Ovary (tissue), 9 donors: ENCODE measurements around the gene STAT5B. TPM values are rescaled to one million over a fixed set of nuclear protein-coding genes. Genes with fewer than 3 reads are reported as not detected.
A peak's percentile ranks its signal among the peaks of the same experiment; 100 is the strongest.

ENCODE experiments used
- DNase-seq, 5 donors: peaks; one replicate each; pipeline ENCODE4 v3.0.0-alpha.2; 2019 to 2020
- H3K27ac ChIP-seq, 2 donors: fragments of 200-600 bp; one replicate each; pipeline versions ENCODE4 v1.5.1 to v1.8.0; 2019 to 2022
- H3K27me3 ChIP-seq: fragments of 200-600 bp; one replicate; pipeline ENCODE4 v1.8.0; 2022
- H3K36me3 ChIP-seq: fragments of 200-600 bp; sonication (generic); one replicate; pipeline ENCODE4 v1.5.1; 2019
- H3K4me1 ChIP-seq: one replicate; pipeline ENCODE4 v1.8.1; 2013; ENCODE audit warnings: mild to moderate bottlenecking, moderate library complexity; ENCODE audit not compliant: insufficient read depth
- H3K4me3 ChIP-seq: fragments of 200-600 bp; sonication (generic); one replicate; pipeline ENCODE4 v1.5.1; 2017
- H3K9me3 ChIP-seq, 2 donors: fragments of 200-600 bp in 1 of 2; sonication (generic) in 1 of 2; one replicate each; pipeline versions ENCODE4 v1.5.1 to v1.8.1; 2013 to 2019; ENCODE audit warnings: mild to moderate bottlenecking in 1 of 2, moderate library complexity in 1 of 2
- CTCF ChIP-seq, 3 donors: fragments of 450-650 bp in 2 of 3; fragments of 200-600 bp in 1 of 3; IDR thresholded peaks; one replicate each; pipeline versions ENCODE4 v1.5.1 to v1.8.0; 2016 to 2022; ENCODE audit warnings: antibody characterized with exemption in 3 of 3, mild to moderate bottlenecking in 1 of 3
- EP300 ChIP-seq: sonication (generic); formaldehyde crosslinking; IDR thresholded peaks from one replicate; pipeline ENCODE4 v1.6.1; 2017; ENCODE audit warnings: antibody characterized with exemption
- POLR2A ChIP-seq: fragments of 450-650 bp; IDR thresholded peaks from one replicate; pipeline ENCODE4 v1.6.1; 2017; ENCODE audit warnings: antibody characterized with exemption, mild to moderate bottlenecking, moderate library complexity
- WGBS, 3 donors: extraction: QIAGEN DNeasy Blood & Tissue Kit in 1 of 3; methylation state at CpG; one replicate each; pipeline versions ENCODE4 v1.1.5 to v1.1.7; 2013 to 2017; 5-methylcytosine and 5-hydroxymethylcytosine counted together
- intact Hi-C, 4 donors: fragments of 100-400 bp; cut with DNase I; formaldehyde crosslinking; loops; one replicate each; pipeline versions ENCODE4 v1.11.0 to v1.15.1; 2022 to 2023
- polyA plus RNA-seq, 2 donors: library from polyadenylated mRNA; stranded (reverse); fragments of 200-250 nt in 1 of 2; fragments of 350-450 nt in 1 of 2; fragmentation: Illumina TruSeq in 1 of 2; extraction: RNeasy Lipid Tissue Mini Kit (QIAGEN cat#74804) in 1 of 2; gene quantifications; one replicate each; pipeline ENCODE4 v1.2.3, GENCODE V29; 2013 to 2014
- total RNA-seq, 7 donors: library from RNA; depleted of rRNA in 2 of 7; stranded (reverse); fragments of >200 nt in 2 of 7; fragmentation: NEBNext Ultra II Directional in 3 of 7; extraction: Animal tissue kit (Norgen Biotek cat#: 25700) in 3 of 7; gene quantifications; one replicate each; pipeline versions ENCODE4 v1.1.0 to v1.2.4, GENCODE V29; 2016 to 2023
- donor health status: DM: no; HTN: no; CAD: no; lungs with moderate emphysema.
- donor health status: DM: no; HTN: no; CAD: no.
- donor health status: Bipolar disorder and iron deficiency.
- donor health status: DM: yes; HTN: yes; CAD: no.
- donor health status: DM: no; HTN: no; CAD: no.
- donor health status: DM: yes; HTN: yes; CAD: no.

Gene STAT5B
- total and polyA plus RNA-seq, 9 donors = 66.1 to 176 (median 108) TPM

- intact Hi-C loops = no loop called here
- TF ChIP-seq EP300 (no peak), CTCF (IDR thresholded peaks at IDR 0.05) (no peak), POLR2A (no peak)
- no peaks in the 10 kb centered on the region for H3K27me3 ChIP-seq
These were observed 94.4 kb downstream of the STAT5B start for GRCh38 chr17:42181851-42182207.

GRCh38 chr17:42180922-42181850 is 95.0 kb downstream of the STAT5B start, which contains the start of gene KCNH4:
Gene KCNH4 (minus strand): TSS chr17:42181142. CDS start chr17:42180945, 197 bp downstream.
- Histone ChIP-seq H3K4me1 (peaks cover 14% of the 10 kb centered on the region), H3K27me3 (no peaks in the 10 kb centered on the region), H3K27ac (no peak within 1 kb of the TSS), H3K9me3 (no peaks in the 10 kb centered on the region), H3K36me3 (no peaks in the 10 kb centered on the region), H3K4me3 (peak within 1 kb of the TSS; percentile 19)
- intact Hi-C loops = no loop called here
- no peak for TF ChIP-seq CTCF (IDR thresholded peaks at IDR 0.05)
- no peak for TF ChIP-seq POLR2A
- no peak for TF ChIP-seq EP300
- DNase-seq = peak in 3 of 5 donors; percentile 49 to 70 (median 66)
- WGBS, 3 donors = 3 to 9% (median 5%) methylated on average over 21 to 60 of the region's 60 CpGs

More at GRCh38 chr17:42181851-42182207, 94.4 kb downstream of the STAT5B start:
- no peak for DNase-seq
- Histone ChIP-seq H3K27ac (no peak overlapping the region), H3K9me3 (no peaks in the 10 kb centered on the region), H3K4me3 (no peak overlapping the region), H3K4me1 (peaks cover 14% of the 10 kb centered on the region), H3K36me3 (no peaks in the 10 kb centered on the region)
- WGBS, 3 donors = 78 to 83% (median 78%) methylated on average over 2 of the region's 2 CpGs

- no peak for DNase-seq
- intact Hi-C loops = no loop called here
- 1% methylated on average over 33 of the region's 33 CpGs for WGBS, 3 donors
These were observed 95.7 kb downstream of the STAT5B start for GRCh38 chr17:42180411-42180921.

More at GRCh38 chr17:42180411-42180921, 95.7 kb downstream of the STAT5B start:
- TF ChIP-seq EP300 (no peak), POLR2A (no peak), CTCF (IDR thresholded peaks at IDR 0.05) (no peak)
- H3K27ac ChIP-seq = no peak overlapping the region
- H3K4me3 ChIP-seq = peak overlapping the region; percentile 19
- H3K9me3 ChIP-seq = no peaks in the 10 kb centered on the region
- no peaks in the 10 kb centered on the region for H3K36me3 ChIP-seq
- peaks cover 14% of the 10 kb centered on the region for H3K4me1 ChIP-seq
- no peaks in the 10 kb centered on the region for H3K27me3 ChIP-seq
